Suprapubic skin (tissue), 4 donors: ENCODE data around the gene GALNT18. TPM values are rescaled to one million over a fixed set of nuclear protein-coding genes. Genes with fewer than 3 reads are reported as not detected.

Source experiments
- DNase-seq, 2 donors: peaks; one replicate each; pipeline ENCODE4 v3.0.0-alpha.2; 2019; ENCODE audit warnings: low spot score in 2 of 2
- H3K27ac ChIP-seq: fragments of 200-600 bp; sonication (generic); one replicate; pipeline ENCODE4 v1.5.1; 2019
- H3K27me3 ChIP-seq: fragments of 200-600 bp; sonication (generic); one replicate; pipeline ENCODE4 v1.5.1; 2019
- H3K36me3 ChIP-seq: fragments of 200-600 bp; sonication (generic); one replicate; pipeline ENCODE4 v1.5.1; 2019
- H3K4me1 ChIP-seq: fragments of 200-600 bp; sonication (generic); one replicate; pipeline ENCODE4 v1.5.1; 2019
- H3K4me3 ChIP-seq: fragments of 200-600 bp; sonication (generic); one replicate; pipeline ENCODE4 v1.5.1; 2019; ENCODE audit warnings: mild to moderate bottlenecking
- H3K9me3 ChIP-seq: fragments of 200-600 bp; sonication (generic); one replicate; pipeline ENCODE4 v1.5.1; 2019
- CTCF ChIP-seq, 2 donors: fragments of 200-600 bp in 1 of 2; fragments of 450-650 bp in 1 of 2; sonication (generic) in 1 of 2; IDR thresholded peaks; one replicate each; pipeline ENCODE4 v1.5.1; 2016 to 2019; ENCODE audit warnings: antibody characterized with exemption in 2 of 2, mild to moderate bottlenecking in 1 of 2, moderate library complexity in 1 of 2
- EP300 ChIP-seq: sonication (generic); formaldehyde crosslinking; IDR thresholded peaks from one replicate; pipeline ENCODE4 v1.6.1; 2017; ENCODE audit warnings: antibody characterized with exemption
- POLR2A ChIP-seq, 2 donors: fragments of 450-650 bp; IDR thresholded peaks; one replicate each; pipeline ENCODE4 v1.6.1; 2017; ENCODE audit warnings: antibody characterized with exemption in 2 of 2, mild to moderate bottlenecking in 2 of 2, moderate library complexity in 2 of 2
- POLR2AphosphoS5 ChIP-seq, 3 donors: sonication (generic); formaldehyde crosslinking; IDR thresholded peaks; one replicate each; pipeline ENCODE4 v1.6.1; 2017; ENCODE audit warnings: antibody characterized with exemption in 3 of 3
- WGBS: methylation state at CpG from one replicate; pipeline ENCODE4 v1.1.5; 2018; 5-methylcytosine and 5-hydroxymethylcytosine counted together
- total RNA-seq, 4 donors: library from RNA; depleted of rRNA; stranded (reverse); fragments of >200 nt; gene quantifications; one replicate each; pipeline ENCODE4 v1.1.0, GENCODE V29; 2016

The GALNT18 gene
- total RNA-seq, 4 donors from 2014 or later = 20.6 to 26.0 (median 23.1) TPM

GRCh38 chr11:11569936-11570491 lies 51.8 kb downstream of the GALNT18 start:
- Histone ChIP-seq H3K27me3 (no peaks in the 10 kb centered on the region), H3K4me3 (no peak overlapping the region), H3K27ac (peak overlapping the region; percentile 38), H3K4me1 (peaks cover 36% of the 10 kb centered on the region), H3K9me3 (no peaks in the 10 kb centered on the region), H3K36me3 (no peaks in the 10 kb centered on the region)
- DNase-seq = peak in 1 of 2 donors; percentile 71
- 39% methylated on average over 13 of the region's 14 CpGs for WGBS
- TF ChIP-seq CTCF (IDR thresholded peaks at IDR 0.05) (no peak), EP300 (no peak)

DNA sequence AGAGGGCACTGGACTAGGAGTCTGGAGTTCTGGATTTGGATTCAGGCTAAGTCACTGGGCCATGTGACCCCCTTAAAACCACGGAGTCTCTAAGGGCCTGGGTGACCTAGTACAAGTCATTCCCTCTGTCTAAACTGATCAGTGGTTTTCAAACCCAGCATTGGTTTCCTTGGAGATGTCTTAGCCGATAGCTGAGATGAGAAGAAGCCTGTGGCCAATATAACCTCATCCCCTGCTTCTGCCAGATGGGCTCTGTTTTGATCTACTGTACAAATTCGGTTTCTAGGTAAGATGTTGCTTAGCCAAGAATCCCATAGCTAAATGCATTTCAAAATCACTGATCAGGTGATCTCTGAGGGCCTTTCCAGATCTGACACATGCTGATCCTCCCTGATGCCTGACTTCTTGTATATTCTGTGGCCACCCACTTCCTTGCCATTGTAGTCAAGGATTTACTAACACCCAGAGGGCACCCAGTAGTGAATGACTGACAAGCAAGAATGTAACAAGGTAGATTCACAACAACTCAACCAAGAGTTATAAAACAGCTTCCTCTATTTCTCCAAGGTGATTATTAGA lies 53.1 kb downstream of the GALNT18 start:
- TF ChIP-seq EP300 (no peak), CTCF (IDR thresholded peaks at IDR 0.05) (no peak), POLR2AphosphoS5 (IDR thresholded peaks at IDR 0.05) (no peak), POLR2A (IDR thresholded peaks at IDR 0.05) (no peak)
- Histone ChIP-seq H3K4me1 (peaks cover 36% of the 10 kb centered on the region), H3K27me3 (no peaks in the 10 kb centered on the region), H3K4me3 (no peak overlapping the region), H3K27ac (peak overlapping the region; percentile 70), H3K9me3 (no peaks in the 10 kb centered on the region), H3K36me3 (no peaks in the 10 kb centered on the region)
- no peak for DNase-seq
- 56% methylated on average over 3 of the region's 3 CpGs for WGBS

- H3K4me1 ChIP-seq = peaks cover 36% of the 10 kb centered on the region
- DNase-seq = no peak
- no peaks in the 10 kb centered on the region for H3K36me3 ChIP-seq
- H3K27ac ChIP-seq = peak overlapping the region; percentile 70
- TF ChIP-seq CTCF (IDR thresholded peaks at IDR 0.05) (no peak), POLR2A (IDR thresholded peaks at IDR 0.05) (no peak), POLR2AphosphoS5 (IDR thresholded peaks at IDR 0.05) (no peak), EP300 (no peak)
- H3K9me3 ChIP-seq = no peaks in the 10 kb centered on the region
- 39% methylated on average over 7 of the region's 7 CpGs for WGBS
- H3K27me3 ChIP-seq = no peaks in the 10 kb centered on the region
- no peak overlapping the region for H3K4me3 ChIP-seq
Observed at GRCh38 chr11:11567936-11568650, 53.7 kb downstream of the GALNT18 start.

DNA sequence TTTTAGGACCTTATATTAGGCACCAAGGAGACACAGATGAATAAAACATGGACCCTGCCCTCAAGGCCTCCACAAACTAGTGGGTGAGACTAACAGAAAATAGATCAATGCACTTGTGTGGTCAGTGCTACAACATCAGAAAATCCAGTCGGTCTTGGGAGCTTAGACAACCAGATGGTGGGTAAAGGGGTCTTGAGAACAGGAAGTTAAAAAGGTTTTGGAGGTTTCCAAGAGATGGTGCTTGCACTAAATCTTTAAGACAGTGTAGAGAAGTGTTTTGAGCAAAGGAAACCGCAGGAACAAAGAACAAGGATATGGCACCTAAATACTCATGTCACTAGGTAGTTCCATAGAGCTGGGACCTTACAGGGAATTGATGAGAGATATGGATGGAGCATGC lies 56.2 kb downstream of the GALNT18 start:
- Histone ChIP-seq H3K36me3 (no peaks in the 10 kb centered on the region), H3K9me3 (no peaks in the 10 kb centered on the region), H3K4me1 (peaks cover 29% of the 10 kb centered on the region), H3K27ac (no peak overlapping the region), H3K27me3 (no peaks in the 10 kb centered on the region), H3K4me3 (no peak overlapping the region)
- no peak for TF ChIP-seq CTCF (IDR thresholded peaks at IDR 0.05)
- TF ChIP-seq EP300 = no peak
- no peak for TF ChIP-seq POLR2A (IDR thresholded peaks at IDR 0.05)
- TF ChIP-seq POLR2AphosphoS5 (IDR thresholded peaks at IDR 0.05) = no peak
- DNase-seq = no peak
- 67% methylated on average over 2 of the region's 2 CpGs for WGBS

- TF ChIP-seq POLR2AphosphoS5 (IDR thresholded peaks at IDR 0.05) (no peak), CTCF (IDR thresholded peaks at IDR 0.05) (no peak), EP300 (no peak), POLR2A (IDR thresholded peaks at IDR 0.05) (no peak)
- 68% methylated on average over 6 of the region's 6 CpGs for WGBS
- Histone ChIP-seq H3K27me3 (peaks cover 2% of the 10 kb centered on the region), H3K9me3 (no peaks in the 10 kb centered on the region), H3K4me1 (peaks cover 13% of the 10 kb centered on the region), H3K4me3 (no peak overlapping the region), H3K27ac (no peak overlapping the region), H3K36me3 (no peaks in the 10 kb centered on the region)
- DNase-seq = no peak
Observed at GRCh38 chr11:11563200-11563975, 58.4 kb downstream of the GALNT18 start.
